Measurements from ENCODE around the gene STUM.
"Not testable (repeated sequence)": the region's sequence is repeated elsewhere in the genome, so short reads cannot be mapped to it uniquely, and the experiment has no call there.

Gene STUM

DNA sequence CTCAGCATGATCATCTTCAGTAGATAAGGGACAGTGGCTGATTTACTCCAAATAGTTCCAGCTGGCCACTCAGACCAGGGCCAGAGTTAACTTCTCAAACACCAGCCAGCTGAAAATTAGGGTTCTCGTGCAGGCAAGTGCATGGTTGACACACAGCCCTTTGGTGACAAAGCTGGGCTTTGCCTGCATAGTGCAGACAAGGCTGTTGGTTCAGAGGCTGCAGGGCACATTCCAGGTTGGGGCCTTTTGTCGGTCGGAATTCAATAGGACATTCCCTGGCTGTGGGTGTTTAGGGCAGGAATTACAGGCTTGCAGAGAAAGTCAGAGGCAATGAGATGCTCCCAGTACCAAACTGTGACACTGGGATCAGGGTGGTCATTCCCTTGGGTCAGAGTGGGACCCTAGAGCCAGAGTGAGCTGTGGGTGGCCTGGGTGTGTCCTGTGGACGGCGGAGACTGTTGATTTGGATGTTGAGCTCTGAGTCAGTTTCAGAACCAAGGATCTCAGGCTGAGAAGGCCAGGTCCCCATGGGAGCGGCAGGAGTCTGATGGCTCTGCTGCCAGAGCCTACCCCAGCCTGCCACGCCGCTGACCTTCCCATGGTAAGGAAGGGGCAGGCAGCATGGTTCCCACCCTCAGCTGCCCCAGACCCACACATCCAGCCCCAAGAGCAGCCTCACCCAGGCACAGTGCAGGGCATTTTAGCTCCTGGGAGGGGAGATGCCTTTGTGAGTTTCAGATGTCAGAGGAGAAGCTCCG lies 56.2 kb downstream of the STUM start:
- DNase-seq (ENCODE audit: low read depth): no peak

DNA sequence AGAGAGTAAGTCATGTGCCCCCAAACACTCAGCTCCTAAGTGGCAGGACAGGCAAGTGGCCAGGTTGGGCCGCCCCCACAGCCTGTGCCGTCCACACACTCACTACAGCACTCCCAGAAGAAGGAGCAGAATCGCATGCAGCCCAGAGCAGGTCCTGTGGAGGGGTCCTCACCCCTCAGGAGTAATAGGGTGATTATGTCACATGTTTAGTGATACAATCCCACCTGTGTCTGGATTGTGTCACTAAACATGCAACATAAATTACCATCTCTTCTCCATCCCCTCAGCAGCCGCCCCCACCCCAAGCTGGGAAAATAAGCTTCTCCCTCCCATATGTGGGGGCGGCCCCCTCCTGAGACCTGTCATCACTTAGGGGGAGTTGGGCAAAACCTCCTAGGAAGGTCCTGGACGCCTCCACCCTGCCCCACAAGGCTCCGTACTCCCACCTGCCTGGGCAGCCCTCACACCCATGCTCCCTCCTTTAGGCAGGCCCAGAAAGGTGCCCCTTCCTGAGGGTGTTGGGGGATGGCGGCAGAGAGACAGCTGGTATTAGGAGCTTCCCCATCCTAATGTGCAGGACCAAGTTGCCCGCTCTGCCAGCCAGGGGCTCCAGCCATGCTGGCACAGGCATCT lies 56.9 kb downstream of the STUM start:
- DNase-seq (ENCODE audit: low read depth): no peak

DNA sequence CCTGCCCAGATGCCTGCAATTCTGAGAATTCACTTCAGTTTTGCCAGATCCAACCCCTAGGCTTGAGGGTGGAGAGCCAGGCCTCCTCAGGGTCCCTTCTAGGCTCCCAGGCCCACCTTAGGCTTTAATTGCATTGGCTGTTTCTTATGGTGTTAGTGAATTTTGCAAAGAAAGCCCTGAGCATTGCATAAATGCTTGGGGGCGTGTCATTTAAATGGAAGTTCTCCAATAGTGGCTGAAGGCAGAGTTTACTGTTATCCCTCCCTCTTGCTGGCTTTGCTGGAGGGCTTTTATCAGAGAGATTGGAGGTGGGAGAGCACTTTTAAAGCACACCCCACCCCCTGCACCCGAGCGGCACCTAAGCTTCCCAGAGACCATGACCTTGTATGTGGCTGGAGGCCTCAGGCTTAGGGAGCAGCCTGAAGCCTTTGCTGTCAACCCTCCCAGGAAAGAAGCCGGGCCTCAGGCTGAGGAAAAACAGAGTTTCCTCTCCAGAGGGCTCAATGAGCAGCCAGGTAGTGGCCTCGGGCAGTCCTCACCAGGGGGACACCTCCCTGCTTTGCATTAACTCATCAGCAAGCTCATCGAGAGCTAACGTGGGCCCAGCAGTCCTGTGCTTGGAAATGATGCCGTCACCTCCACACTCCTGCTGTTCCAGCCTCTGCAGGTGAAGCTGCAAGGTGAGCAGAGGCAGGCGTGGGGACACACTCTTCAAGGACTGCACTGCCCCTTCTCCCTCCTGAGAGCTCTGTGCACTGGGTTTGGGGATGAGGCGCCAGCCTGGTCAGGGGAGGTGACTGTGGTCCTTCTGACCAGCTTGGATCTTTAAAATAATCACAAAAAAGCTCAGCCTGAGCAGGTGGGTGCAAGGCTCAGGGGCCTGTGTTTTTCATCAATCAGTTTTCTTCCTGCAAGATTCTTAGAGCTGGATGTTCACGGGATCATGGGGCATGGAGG lies 58.0 kb downstream of the STUM start:
- no peak for DNase-seq (ENCODE audit: low read depth)

DNA sequence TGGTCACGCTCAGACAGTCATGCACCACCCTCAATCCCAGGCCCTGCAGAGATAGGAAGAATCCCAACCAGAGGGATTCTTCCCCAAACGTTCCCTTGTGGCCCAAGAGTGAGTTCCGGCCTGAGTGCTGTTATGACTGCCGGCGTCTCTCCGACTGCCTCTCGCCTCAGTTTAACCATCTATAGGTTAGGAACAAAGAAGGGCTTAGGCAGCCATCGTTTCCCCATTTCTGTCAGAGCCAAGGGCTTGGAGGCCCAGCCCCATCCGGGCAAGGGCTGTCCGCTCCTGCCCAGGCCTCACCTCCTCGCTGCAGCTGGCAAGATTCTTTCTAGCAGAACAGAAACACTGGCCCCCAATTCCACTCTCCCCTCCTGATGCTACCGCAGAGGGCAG lies 58.7 kb downstream of the STUM start:
- DNase-seq (ENCODE audit: low read depth): no peak

DNA sequence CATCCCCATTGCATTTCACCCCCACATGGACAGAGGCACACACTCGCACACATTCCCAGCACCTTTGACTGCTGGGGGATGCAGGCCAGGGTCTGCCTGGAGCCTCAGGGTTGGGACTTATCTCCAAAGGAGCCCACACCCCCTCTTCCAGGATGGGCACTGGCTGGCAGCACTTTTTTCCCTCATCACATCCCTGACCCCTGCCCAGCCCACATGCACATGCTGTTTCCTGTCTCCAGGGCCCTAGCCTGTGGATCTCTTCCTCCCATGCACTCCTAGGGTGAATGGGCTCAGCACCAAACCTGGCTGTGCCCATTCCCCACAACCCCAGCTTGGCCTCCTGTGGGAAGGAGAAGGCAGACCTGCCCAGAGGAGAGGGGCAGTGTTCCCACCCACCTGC lies 59.3 kb downstream of the STUM start:
- no peak for DNase-seq (ENCODE audit: low read depth)

DNA sequence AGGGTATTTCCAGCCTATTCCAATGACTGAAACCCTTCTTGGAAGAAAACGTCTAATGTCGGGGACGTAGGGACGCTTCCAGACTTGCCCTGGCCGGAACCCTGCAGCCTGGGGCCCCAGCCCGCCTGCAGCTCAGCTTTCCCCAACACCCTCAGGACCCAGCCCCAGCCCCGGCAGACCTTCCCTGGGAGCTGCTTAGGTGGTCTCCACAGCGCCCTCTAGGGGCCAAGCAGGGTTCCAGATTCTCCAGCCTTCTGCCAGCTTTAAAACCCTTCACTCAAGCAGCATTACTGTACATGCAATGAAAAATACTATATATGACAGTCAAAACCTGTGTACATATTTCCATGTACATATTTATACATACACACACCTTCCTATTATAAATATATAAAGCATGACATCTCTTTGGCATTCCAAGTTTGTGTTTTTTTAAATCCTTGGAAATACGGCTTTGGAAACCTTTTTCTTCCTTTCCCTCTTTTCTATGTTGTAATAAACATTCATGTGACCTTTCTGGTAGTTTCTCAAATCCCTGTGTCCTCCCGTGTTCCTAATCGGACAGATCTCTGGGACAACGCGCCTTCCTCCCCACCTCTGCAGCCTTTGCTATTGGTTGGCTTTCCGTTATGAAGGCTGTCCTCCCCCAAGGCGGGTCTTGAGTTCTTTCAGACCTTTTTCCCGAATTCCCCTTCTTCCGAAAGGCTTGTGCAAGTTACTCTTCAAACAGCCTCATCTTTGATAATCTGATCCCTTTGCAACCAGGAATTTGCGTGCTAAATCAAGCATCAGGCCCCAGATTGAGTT lies 60.3 kb downstream of the STUM start:
- no peak for DNase-seq (ENCODE audit: low read depth)

DNA sequence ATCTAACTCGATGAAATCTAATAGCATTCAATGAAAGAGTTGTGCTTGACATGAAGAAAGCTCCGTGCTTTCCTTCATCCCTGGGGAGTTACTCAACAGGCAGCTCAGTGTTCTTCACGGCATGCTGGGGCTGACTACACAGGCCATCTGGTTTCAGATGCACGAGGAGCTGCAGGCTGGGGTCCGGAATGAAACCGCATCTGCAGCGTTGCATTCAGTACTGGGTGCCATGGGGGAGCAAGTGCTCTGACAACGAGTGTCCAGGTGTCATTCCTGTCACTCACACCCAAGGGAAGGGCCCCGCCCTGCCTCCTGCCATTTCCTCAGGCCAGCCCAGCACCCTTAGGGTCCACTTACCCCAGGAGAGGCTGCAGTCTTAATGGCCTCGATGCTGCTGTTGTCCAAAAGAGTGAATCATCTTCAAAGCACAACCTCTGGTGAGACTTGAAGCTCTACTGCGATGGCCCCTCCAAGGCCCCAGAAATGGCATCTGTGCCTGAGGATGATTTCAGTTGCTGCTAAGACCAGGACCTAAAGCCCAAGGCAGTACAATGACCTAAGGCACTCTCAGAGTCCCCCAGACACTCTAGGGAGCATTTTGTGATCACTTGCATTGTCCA lies 61.4 kb downstream of the STUM start:
- no peak for DNase-seq (ENCODE audit: low read depth)

DNA sequence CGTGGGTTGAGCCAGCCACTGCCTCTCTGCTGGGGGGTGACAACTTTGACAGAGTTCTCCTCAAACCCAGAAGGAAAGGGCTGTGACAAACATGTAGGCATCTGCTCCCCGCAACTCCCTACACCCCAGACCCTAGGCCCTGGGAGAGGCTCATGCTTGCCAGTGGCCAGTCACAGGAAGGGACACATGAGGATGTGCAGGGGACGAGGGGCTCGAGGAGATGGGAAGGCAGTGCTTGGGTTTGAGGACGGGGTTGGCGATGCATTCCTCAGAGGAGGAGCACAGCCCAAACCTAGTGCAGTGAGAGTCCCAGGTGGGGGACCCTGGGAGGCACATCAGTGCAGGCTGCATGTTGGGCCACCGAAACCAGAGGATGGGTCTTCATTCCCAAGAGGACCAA lies 62.1 kb downstream of the STUM start:
- no peak for DNase-seq (ENCODE audit: low read depth)

DNA sequence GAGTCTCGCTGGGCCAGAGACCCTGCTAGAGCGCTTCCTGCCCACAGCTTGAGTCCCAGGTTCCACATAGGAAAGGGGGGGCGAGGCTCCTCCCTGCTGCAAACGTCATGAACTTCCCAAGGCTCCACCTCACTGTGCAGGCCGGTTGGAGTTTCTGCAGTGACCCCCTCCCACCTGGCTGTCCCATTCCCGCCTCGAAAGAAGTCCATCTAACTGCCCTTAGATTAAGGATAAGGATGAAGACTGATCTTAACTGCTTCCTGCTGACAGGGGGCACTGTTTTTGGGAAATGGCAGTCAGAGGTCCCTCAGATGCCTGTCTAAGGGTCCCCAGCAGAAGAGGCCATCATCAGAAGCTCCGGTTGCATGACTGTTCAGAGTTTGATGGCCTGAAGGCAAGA lies 62.7 kb downstream of the STUM start:
- no peak for DNase-seq (ENCODE audit: low read depth)

DNA sequence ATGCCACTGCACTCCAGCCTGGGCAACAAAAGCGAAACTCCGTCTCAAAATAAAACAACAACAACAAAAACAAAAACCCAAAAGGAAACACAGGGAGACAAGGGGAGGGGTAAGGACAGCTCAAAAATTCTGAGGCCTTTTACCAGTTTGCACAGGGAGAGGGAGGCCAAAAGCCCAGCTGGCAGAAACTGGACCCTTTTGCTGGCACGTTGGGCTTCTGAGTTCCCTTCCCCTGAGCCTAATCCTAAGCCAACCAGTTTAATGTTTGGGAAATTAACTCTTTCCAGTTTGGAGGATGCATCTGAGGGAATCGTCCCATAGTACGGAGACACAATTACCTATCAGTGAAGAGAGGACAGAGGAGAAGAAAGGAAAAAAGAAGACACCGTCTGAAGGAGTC lies 63.4 kb downstream of the STUM start:
- not testable (repeated sequence) for DNase-seq (ENCODE audit: low read depth)

DNA sequence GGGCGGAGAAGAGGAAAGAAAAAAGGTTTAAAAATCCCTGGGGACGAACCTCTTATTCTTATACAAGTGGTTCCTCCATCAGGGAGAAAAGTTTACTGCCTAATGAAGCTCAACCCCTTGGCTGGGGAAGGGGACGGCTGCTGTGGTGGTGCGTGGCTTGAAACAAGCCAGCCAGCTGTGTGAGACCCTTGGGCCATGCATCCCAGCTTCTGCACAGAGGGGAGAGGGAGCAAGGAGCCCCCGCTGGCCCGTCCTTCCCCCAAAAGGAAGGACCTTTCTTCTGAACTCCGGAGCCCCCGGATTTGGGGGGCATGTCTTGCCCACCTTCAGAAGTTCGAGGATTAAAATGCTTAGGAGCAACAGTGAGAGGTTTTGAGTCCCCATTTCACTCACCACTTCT lies 67.3 kb downstream of the STUM start:
- DNase-seq (ENCODE audit: low read depth): no peak

DNA sequence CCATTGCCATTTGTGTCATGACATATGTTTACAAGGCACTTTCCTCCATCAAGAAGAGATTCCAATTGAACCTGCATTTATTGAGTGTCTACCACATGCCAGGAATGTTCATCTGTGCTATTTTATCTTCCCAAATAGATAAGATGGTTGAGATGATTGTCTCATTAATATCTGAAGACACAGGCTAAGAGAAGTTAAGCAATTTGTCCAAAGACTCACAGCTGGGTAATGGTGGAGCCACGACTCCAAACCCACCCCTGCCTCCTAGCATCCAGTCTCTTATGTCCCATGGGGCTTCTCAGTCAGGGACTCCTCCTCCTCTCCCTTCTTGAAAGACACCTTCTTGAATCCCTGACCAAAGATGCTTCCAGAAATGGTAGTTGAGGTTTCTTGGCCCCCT lies 68.1 kb downstream of the STUM start:
- no peak for DNase-seq (ENCODE audit: low read depth)

DNA sequence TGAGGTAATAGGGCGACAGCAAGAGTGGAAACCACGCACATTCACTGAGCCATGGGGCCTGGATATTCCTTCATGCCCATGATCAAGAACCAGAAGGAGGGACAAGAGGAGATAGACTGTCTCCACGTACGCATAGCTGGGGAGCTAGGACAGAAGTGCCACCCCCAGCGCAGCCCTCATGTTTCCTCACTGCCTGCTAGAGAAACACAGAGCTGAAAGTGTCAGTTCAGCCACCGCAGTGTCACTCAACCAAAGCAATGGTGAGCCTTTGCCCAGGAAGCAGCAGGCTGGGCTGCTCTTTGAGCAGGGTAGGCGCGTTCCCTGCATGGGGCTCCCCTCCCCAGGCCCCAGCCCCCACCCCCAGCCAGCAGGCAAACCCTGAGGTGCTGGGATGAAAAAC lies 68.5 kb downstream of the STUM start:
- no peak for DNase-seq (ENCODE audit: low read depth)

DNA sequence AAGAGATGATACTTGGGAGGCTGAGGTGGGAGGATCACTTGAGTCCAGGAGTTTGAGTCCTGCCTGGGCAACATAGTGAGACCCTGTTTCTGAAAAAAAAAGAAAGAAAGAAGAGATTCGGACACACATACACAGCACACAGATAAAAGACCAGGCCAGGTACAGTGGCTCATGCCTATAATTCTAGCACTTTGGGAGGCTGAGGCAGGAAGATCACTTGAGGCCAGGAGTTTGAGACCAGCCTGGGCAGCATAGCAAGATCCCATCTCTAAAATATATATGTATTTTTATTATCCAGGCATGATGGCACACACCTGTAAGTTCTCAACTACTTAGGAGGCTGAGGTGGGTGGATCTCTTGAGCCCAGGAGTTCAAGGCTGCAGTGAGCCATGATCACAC lies 69.2 kb downstream of the STUM start:
- DNase-seq (ENCODE audit: low read depth): not testable (repeated sequence)

DNA sequence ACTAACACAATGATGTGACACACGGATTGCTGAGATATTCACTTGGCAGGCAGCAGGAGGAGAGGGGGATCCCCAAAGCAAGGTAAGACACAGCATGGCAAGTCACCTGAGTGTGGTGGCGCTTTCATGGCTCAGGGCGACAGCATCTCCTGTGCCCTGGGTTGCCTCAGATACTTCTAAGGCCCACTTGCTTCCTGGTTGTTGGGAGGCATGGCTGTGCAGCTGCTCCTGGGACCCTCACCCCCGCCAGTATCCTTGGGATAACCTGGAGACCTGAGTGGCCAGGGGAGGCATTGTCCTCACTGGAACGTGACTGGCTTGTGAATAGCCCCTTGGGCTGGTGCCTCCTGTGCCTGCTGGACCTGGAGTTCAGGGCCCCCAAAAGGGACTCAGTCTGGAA lies 69.8 kb downstream of the STUM start:
- no peak for DNase-seq (ENCODE audit: low read depth)

DNA sequence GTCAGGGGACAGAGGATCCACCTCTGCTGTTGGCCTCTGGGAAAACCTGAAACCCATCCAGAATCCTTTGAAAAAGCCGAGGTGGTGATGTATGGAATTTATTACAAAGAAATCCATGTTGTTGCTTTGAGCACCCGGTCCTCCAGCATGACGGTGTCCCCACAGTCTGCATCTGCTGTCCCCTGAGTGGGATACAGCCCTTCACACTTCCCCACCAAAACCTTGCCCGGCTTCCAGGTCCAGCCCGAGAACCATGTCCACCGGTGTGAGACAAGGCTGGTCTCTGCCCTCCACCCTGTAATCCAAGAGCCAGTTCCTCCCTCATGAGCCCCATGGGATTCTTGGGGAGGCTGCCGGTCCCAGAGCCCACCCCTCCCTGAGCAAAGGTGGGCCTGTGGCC lies 70.5 kb downstream of the STUM start:
- no peak for DNase-seq (ENCODE audit: low read depth)

DNA sequence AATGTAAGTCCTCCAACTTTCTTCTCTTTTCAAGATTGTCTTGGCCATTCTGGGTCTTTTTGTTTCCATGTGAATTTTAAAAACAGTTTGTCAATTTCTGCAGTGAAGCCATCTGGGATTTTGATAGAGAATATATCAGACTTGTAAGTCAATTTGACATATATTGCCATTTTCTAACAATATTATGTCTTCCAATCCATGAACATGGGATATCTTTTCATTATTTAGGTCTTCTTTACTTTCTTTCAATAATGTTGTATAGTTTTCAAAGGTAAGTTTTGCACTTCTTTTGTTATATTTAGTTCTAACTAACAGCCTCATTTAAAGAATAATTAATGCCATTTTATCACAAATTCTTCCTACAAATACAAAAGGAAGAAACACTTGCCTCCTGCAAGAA lies 73.4 kb downstream of the STUM start:
- DNase-seq (ENCODE audit: low read depth): no peak

DNA sequence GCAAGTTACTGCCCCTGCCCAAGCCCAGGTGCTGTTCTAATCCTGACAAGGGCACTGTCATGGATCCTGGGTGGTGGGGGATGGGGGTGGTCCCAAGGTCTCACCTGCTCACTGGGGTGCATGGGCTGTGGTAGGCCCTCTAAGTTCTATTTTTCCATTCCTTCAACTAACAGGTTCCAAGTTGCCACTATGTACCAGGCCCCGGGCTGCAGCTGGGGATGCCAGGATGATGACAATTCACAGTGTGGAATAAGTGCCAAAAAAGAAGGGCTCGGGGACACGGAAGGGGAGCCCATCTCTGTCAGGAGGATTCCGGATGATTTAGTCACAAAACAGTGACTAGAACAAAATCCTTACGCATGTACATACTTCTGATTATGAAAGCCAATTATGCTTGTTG lies 76.0 kb downstream of the STUM start:
- DNase-seq (ENCODE audit: low read depth): no peak

DNA sequence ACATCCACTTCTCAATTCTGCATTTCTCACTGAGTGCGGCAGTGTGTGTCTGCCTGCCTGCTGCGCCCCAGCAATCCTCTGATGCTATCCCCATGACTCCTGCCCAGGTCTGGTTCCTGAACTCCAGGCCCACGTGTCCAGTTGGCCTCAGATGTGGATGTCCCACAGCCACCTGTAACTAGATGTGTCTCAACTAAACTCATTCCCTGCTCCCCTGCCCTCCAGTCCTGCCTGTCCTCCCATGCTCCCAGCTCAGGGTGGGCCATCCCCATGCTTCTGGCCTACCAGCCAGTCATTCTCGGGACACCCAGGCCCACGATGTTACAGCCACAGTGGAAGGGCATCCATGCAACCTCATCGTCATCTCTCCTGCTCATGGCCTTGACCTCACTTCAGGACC lies 76.8 kb downstream of the STUM start:
- DNase-seq (ENCODE audit: low read depth): no peak

DNA sequence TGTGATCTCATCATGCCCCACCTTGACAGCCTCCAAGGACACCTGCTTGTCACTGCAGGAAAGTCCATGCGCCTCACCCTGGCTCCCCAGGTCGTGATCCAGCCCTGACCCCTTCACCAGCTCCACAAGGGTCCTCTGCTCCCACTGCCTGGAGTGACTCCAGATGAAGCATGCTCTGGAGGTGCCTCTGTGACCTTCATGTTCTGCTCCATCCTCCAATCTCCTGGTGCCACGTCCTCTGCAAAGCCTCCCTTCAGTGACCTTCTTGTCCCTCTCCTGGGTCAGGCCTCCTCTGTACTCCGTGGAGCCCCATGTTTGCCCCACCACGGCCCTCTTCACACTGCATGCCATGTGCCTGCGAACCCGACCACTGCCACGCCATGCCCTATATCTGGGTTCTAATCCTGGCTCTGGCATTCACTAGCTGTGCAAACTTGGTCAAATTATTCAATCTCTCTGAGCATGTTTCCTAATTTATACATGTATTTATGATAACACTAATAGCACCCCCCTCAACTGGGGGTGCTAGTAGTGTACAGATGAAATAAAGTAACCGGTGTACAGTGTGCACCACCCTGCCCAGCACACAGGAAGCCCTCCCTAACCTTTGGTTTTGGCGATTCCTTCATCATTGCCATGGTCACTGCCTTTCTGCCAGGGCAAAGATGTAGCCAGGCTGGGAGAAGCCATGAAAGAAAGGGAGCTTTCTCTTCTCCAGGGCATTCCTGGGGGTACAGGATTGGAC lies 77.4 kb downstream of the STUM start:
- no peak for DNase-seq (ENCODE audit: low read depth)

DNA sequence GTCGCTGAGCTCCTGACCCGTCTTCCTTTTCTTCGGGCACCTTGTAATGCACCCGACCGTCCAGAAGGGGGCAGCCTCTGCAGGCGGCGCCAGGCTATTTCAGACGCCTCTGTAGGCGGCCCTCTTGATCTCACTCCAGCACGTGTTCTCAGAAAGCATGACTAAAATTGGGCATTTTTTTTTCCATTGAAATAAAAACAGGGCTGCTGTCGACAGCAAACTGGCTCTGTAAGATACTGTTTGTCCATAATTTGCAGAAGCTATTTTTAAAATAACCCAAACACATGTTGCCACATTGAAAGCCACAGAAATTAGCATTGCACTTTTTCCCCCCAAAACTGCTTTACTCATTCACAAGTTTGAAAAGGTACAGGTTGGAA lies 78.0 kb downstream of the STUM start:
- no peak for DNase-seq (ENCODE audit: low read depth)

Measured in non-pigmented ciliary epithelial cell (primary cell).